AG04450 (cell line): ENCODE results near the gene KRT86. TPM values are rescaled to one million over a fixed set of nuclear protein-coding genes. Genes with fewer than 3 reads are reported as not detected.
A peak's percentile ranks its signal among the peaks of the same experiment; 100 is the strongest.

Source experiments
- CTCF ChIA-PET: fragments of 300-600, 350-600 bp; formaldehyde crosslinking; extraction: SDS; loops from one replicate; lab custom pipeline; 2022; ENCODE audit warnings: antibody characterized with exemption, inconsistent platforms; lab: Charles Lee
- POLR2A ChIA-PET: fragments of 350-600 bp; formaldehyde crosslinking; extraction: SDS; loops from one replicate; lab custom pipeline; 2021; ENCODE audit warnings: antibody characterized with exemption, inconsistent platforms; lab: Yijun Ruan, JAX
- DNase-seq: peaks from one replicate; pipeline ENCODE4 v3.0.0-alpha.2; 2011; ENCODE audit warnings: low read depth, low spot score
- H3K27ac ChIP-seq: one replicate; pipeline ENCODE4 v1.5.1; 2012; ENCODE audit warnings: low read depth, low read length, control low read depth
- H3K27me3 ChIP-seq: one replicate; pipeline ENCODE4 v1.6.0; 2012; ENCODE audit warnings: low read length; ENCODE audit not compliant: control insufficient read depth, insufficient read depth
- H3K4me3 ChIP-seq: 2 replicates; pipeline ENCODE4 v1.5.1; 2011; ENCODE audit warnings: mild to moderate bottlenecking, low read depth, low read length, control low read depth
- H3K9me3 ChIP-seq: 2 replicates; pipeline ENCODE4 v1.5.1; 2012; ENCODE audit warnings: low read length; ENCODE audit not compliant: control insufficient read depth, insufficient read depth
- CTCF ChIP-seq: IDR thresholded peaks from 2 replicates; pipeline ENCODE4 v1.5.1; 2011; ENCODE audit warnings: low read depth, low read length, control low read depth, inconsistent platforms
- polyA plus RNA-seq: library from polyadenylated mRNA; depleted of rRNA; stranded (reverse); fragments of >200 nt; gene quantifications from 2 replicates; pipeline ENCODE4 v1.2.3, GENCODE V29; 2011

Gene KRT86
- polyA plus RNA-seq, 1 experiment, result 0.04 TPM

- ChIA-PET POLR2A (no interaction called here), CTCF (interaction anchor here (1.1 kb wide), 1 partner anchor 44 kb away, joined by 3 read pairs; no protein-coding TSS in a partner anchor)
- H3K27me3 ChIP-seq, result no peaks in the 10 kb centered on the region
- H3K4me3 ChIP-seq, result no peak overlapping the region
- no peak for TF ChIP-seq CTCF
- H3K9me3 ChIP-seq, result no peaks in the 10 kb centered on the region; the same call in 1 of the 2 replicates
- DNase-seq, result no peak
- peak overlapping the region; percentile 2 for H3K27ac ChIP-seq
Observed at GRCh38 chr12:52235001-52235764, 39.3 kb upstream of the KRT86 start.

GRCh38 chr12:52235822-52236361 is 38.6 kb upstream of the KRT86 start:
- DNase-seq, result no peak
- no peak for TF ChIP-seq CTCF
- ChIA-PET CTCF (interaction anchor here (1.1 kb wide), 1 partner anchor 44 kb away, joined by 3 read pairs; no protein-coding TSS in a partner anchor), POLR2A (no interaction called here)
- Histone ChIP-seq H3K27me3 (no peaks in the 10 kb centered on the region), H3K27ac (no peak overlapping the region), H3K9me3 (no peaks in the 10 kb centered on the region; the same call in 1 of the 2 replicates), H3K4me3 (no peak overlapping the region)

DNA sequence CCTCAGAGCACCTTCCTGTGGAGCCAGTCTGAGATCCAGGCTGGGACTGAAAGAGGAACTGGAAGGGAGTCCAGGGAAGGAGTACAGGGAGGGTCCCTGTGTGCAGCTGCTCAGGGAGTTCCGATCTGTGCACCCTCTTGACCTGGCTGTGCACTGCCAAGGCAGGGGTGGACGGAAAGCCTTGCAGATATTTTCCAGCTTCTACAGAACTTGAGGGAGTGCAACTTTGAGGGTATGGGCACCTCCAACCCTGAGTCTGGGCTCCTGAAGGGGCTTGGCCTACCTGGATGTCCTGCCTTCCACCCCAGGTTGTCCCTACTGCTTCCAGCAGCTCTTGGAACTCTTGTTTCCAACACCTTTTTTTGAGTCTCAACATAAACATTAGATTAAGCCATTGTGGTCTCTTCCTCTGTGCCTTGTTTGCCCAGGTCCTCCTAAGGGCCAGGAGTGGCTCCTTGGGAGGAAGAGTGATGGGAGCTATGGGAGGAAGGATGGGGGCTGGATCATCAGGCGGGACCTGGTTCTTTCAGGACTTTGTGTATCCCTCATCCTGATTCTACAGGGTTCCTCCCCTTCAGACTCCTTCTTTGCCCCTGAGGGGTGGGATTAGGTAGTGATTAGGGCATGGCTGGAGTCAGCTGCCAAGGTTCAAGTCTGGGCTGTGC is 37.9 kb upstream of the KRT86 start:
- H3K9me3 ChIP-seq, result no peaks in the 10 kb centered on the region; the same call in 1 of the 2 replicates
- no peak for DNase-seq
- ChIA-PET POLR2A (no interaction called here), CTCF (interaction anchor here (1.0 to 3.5 kb wide), 3 partner anchors 23 to 42 kb away, joined by 3 to 19 read pairs (median 5); no protein-coding TSS in a partner anchor)
- no peak for TF ChIP-seq CTCF
- H3K4me3 ChIP-seq, result no peak overlapping the region
- no peak overlapping the region for H3K27ac ChIP-seq
- H3K27me3 ChIP-seq, result no peaks in the 10 kb centered on the region

- no peaks in the 10 kb centered on the region; the same call in 1 of the 2 replicates for H3K9me3 ChIP-seq
- CTCF ChIA-PET, result interaction anchor here (0.6 to 3.5 kb wide), 3 partner anchors 17 to 115 kb away, joined by 3 to 19 read pairs (median 4); no protein-coding TSS in a partner anchor
- no peak overlapping the region for H3K27ac ChIP-seq
- TF ChIP-seq CTCF, result no peak
- no peaks in the 10 kb centered on the region for H3K27me3 ChIP-seq
- DNase-seq, result no peak
- no peak overlapping the region for H3K4me3 ChIP-seq
- POLR2A ChIA-PET, result interaction anchor here (0.7 kb wide), 1 partner anchor 153 kb away, joined by 3 read pairs; no protein-coding TSS in a partner anchor
Observed at GRCh38 chr12:52238207-52238840, 36.1 kb upstream of the KRT86 start.
